ENCODE results near the gene PHF20.

The PHF20 gene

DNA sequence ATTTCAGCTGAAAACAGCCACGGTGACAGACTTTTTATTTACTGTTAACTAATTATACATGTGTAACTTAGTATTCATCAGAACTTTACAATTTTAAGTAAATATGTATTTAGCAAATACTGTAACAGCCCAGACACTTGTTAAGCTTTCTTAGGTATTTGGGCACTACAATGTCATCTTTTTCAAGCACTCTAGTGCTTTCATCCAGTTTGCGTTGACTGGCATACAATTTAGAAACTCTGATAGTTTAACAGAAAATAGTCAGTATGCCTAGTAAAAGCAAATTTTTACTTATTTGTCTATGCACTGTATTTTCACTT lies 40.4 kb upstream of the PHF20 start:
- H3K27me3 ChIP-seq (ENCODE audit: control insufficient read depth, insufficient read depth, low read length, poor library complexity, severe bottlenecking): no peaks in the 10 kb centered on the region
- no peaks in the 10 kb centered on the region for H3K9me3 ChIP-seq (ENCODE audit: control insufficient read depth, low read length)
- no peaks in the 10 kb centered on the region for H3K4me1 ChIP-seq (ENCODE audit: control insufficient read depth, insufficient read depth, low read length)
- H3K27ac ChIP-seq (ENCODE audit: insufficient read depth, low read depth, low read length, poor library complexity, severe bottlenecking): no peak overlapping the region
- no peak overlapping the region for H3K4me3 ChIP-seq (ENCODE audit: insufficient read depth, low read depth, low read length)
- H3K36me3 ChIP-seq (ENCODE audit: control insufficient read depth, insufficient read depth, low read length): peaks cover 71% of the 10 kb centered on the region
- 100% methylated on average over 1 to 2 of the region's 2 CpGs for WGBS, 2 experiments

DNA sequence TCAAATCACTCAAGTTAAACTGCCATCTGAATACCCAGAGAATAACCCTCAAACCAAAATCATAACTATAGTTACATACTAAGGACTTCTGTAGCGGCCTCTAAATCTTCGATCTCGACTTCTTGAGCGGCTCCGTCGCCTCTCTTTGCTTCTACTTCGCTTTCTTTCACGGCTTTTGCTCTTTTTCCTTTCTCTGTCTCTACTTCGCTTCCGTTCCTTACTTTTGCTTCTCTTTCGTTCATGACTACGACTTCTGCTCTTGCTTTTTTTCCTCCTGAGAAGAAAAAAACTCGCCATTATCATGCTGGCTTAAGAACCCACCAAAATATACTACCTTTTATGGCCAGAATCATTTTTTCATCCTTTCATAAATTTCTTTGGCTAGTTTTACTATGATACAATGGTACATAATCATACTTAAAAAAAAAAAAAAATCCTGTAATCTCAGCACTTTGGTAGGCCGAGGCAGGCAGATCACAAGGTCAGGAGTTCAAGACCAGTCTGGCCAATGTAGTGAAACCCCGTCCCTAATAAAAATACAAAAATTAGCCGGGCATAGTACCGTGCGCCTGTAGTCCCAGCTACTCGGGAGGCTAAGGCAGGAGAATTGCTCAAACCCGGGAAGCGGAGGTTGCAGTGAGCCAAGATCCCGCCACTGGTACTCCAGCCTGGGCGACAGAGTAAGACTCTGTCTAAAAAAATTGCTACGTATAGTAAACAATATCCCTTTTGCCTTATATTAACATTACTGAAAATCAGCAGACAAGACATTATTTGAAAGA lies 39.8 kb upstream of the PHF20 start:
- 94% methylated on average over 24 of the region's 24 CpGs for WGBS, 2 experiments
- H3K4me3 ChIP-seq (ENCODE audit: insufficient read depth, low read depth, low read length): no peak overlapping the region
- peaks cover 68% of the 10 kb centered on the region for H3K36me3 ChIP-seq (ENCODE audit: control insufficient read depth, insufficient read depth, low read length)
- H3K27ac ChIP-seq (ENCODE audit: insufficient read depth, low read depth, low read length, poor library complexity, severe bottlenecking): no peak overlapping the region
- H3K4me1 ChIP-seq (ENCODE audit: control insufficient read depth, insufficient read depth, low read length): no peaks in the 10 kb centered on the region
- no peaks in the 10 kb centered on the region for H3K9me3 ChIP-seq (ENCODE audit: control insufficient read depth, low read length)
- no peaks in the 10 kb centered on the region for H3K27me3 ChIP-seq (ENCODE audit: control insufficient read depth, insufficient read depth, low read length, poor library complexity, severe bottlenecking)

DNA sequence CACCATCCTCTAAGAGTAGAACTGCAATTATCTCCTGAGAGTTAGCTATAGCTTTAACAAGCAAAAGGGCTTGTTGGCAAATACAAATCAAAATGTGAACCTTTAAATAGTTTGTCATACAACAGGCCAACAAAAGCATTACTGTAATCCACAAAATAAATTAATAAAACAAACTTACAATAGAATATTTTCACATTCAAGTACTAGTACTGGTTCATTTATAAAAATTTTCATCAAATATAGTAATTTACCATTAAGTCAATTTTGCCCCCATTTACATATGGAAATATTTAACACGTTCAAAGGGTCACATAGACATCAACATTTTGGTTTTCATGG lies 39.2 kb upstream of the PHF20 start:
- H3K27ac ChIP-seq (ENCODE audit: insufficient read depth, low read depth, low read length, poor library complexity, severe bottlenecking): no peak overlapping the region
- H3K36me3 ChIP-seq (ENCODE audit: control insufficient read depth, insufficient read depth, low read length): peaks cover 64% of the 10 kb centered on the region
- H3K4me1 ChIP-seq (ENCODE audit: control insufficient read depth, insufficient read depth, low read length): no peaks in the 10 kb centered on the region

DNA sequence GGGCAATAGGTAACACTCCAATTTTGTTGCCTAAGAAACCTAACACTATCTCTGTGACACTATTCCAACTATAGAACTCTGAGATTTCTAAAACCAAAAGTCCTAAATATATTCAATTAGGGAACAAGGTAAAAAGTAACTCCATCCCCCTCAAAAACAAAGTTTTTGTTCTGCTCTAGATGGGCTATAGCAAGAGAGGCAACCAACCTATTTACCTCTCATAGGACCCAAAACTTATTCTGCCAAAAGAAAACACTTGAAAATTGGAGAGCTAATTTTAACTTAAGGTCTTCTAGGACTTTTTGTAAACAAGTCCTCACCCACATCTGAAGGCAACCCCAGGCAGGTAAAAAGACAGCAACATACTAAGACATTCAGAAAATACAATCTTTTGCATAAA lies 37.4 kb upstream of the PHF20 start:
- Histone ChIP-seq H3K27ac (ENCODE audit: insufficient read depth, low read depth, low read length, poor library complexity, severe bottlenecking) (no peak overlapping the region), H3K9me3 (ENCODE audit: control insufficient read depth, low read length) (no peaks in the 10 kb centered on the region), H3K4me1 (ENCODE audit: control insufficient read depth, insufficient read depth, low read length) (peaks cover 3% of the 10 kb centered on the region), H3K27me3 (ENCODE audit: control insufficient read depth, insufficient read depth, low read length, poor library complexity, severe bottlenecking) (no peaks in the 10 kb centered on the region), H3K36me3 (ENCODE audit: control insufficient read depth, insufficient read depth, low read length) (peaks cover 70% of the 10 kb centered on the region), H3K4me3 (ENCODE audit: insufficient read depth, low read depth, low read length) (no peak overlapping the region)

More for the DNA sequence above, 39.2 kb upstream of the PHF20 start:
- Histone ChIP-seq H3K27me3 (ENCODE audit: control insufficient read depth, insufficient read depth, low read length, poor library complexity, severe bottlenecking) (no peaks in the 10 kb centered on the region), H3K4me3 (ENCODE audit: insufficient read depth, low read depth, low read length) (no peak overlapping the region), H3K9me3 (ENCODE audit: control insufficient read depth, low read length) (no peaks in the 10 kb centered on the region)
- WGBS, 2 experiments: 88 to 91% methylated on average over 1 of the region's 1 CpG

DNA sequence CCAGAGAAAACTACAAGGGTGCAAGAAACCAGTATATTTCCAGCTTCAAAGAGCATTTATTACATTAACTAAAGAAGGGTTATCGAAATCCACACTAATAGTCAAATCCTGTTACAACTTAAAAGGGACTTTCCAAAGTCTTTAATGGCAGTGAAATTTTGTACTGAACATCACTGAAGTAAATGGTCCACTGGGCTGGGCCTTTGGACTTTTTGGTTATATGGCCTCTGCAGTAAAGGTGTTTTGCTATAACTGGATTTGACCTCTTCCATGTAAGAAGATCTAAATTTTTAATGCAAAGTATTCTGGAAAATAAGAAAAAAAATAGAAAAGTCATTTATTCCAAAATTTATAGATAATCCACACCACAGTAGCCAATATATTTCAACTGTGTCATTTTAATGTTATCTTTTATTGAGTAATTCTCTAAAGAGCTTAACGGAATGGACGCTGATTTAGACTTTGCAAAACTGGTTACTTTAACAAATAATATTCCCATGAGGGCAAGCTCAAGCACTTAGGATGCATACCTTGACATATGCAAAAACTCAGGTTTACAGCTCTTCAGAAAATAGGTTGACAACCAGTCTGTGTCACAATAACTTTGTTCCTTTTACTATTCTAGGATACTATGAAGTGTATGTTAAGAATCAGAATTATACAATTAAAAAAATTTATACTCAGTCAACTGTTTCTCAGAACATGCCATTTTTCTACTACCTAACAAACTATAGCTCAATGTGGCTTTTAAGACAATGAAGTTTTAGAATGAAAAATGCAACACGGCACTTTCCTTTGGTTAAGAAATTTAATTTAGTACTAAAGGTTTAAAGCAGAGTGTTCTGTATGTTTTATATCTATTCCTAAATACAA lies 36.8 kb upstream of the PHF20 start:
- Histone ChIP-seq H3K4me3 (ENCODE audit: insufficient read depth, low read depth, low read length) (no peak overlapping the region), H3K36me3 (ENCODE audit: control insufficient read depth, insufficient read depth, low read length) (peaks cover 70% of the 10 kb centered on the region), H3K27me3 (ENCODE audit: control insufficient read depth, insufficient read depth, low read length, poor library complexity, severe bottlenecking) (no peaks in the 10 kb centered on the region), H3K27ac (ENCODE audit: insufficient read depth, low read depth, low read length, poor library complexity, severe bottlenecking) (no peak overlapping the region), H3K9me3 (ENCODE audit: control insufficient read depth, low read length) (no peaks in the 10 kb centered on the region), H3K4me1 (ENCODE audit: control insufficient read depth, insufficient read depth, low read length) (peaks cover 9% of the 10 kb centered on the region)
- WGBS, 2 experiments: 92 to 100% methylated on average over 3 of the region's 4 CpGs

DNA sequence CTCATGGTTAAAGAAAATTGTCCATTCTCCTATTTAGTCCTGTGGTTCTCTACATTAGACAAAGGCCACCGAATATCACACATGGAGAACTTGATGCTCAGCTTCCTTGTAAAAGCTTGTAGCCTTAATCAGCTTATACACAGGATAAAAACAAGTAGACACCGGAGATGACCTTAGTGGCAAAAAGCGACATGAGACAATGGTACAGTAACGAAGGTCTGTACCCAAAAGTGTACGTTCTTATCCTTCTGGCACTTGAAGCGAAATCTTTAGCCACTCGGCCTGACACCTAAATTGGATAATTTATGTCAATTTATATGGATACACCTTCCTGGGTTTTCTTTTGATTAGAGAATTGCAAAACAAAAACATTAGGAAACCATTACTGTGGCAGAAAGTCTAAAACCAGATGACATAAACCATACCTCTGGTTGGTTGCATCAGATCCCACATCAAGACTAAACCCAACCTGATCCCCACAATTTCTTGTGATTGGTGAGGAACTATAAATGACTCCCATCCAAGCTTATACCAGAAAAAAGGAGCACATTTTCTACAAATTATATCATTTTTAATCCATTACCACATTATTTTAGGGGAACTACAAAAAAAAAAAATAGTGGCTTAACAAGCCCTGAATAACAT lies 35.9 kb upstream of the PHF20 start:
- Histone ChIP-seq H3K4me3 (ENCODE audit: insufficient read depth, low read depth, low read length) (no peak overlapping the region), H3K9me3 (ENCODE audit: control insufficient read depth, low read length) (no peaks in the 10 kb centered on the region), H3K27ac (ENCODE audit: insufficient read depth, low read depth, low read length, poor library complexity, severe bottlenecking) (no peak overlapping the region), H3K36me3 (ENCODE audit: control insufficient read depth, insufficient read depth, low read length) (peaks cover 66% of the 10 kb centered on the region), H3K4me1 (ENCODE audit: control insufficient read depth, insufficient read depth, low read length) (peaks cover 16% of the 10 kb centered on the region), H3K27me3 (ENCODE audit: control insufficient read depth, insufficient read depth, low read length, poor library complexity, severe bottlenecking) (no peaks in the 10 kb centered on the region)
- 95 to 96% methylated on average over 6 to 7 of the region's 7 CpGs for WGBS, 2 experiments

DNA sequence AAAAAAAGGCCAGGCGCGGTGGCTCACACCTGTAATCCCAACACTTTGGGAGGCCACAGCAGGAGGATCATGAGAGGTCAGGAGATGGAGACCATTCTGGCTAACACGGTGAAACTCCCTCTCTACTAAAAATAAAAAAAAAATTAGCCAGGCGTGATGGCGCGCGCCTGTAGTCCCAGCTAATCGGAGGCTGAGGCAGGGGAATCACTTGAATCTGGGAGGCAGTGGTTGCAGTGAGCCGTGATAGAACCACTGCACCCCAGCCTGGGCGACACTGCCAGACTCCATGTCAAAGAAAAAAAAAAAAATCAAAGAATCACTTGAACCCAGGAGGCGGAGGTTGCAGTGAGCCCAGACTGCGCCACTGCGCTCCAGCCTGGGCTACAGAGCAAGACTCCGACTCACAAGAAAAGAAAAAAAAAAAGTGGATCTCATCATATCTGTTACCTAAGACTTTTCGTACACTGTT lies 33.9 kb upstream of the PHF20 start:
- Histone ChIP-seq H3K27ac (ENCODE audit: insufficient read depth, low read depth, low read length, poor library complexity, severe bottlenecking) (no peak overlapping the region), H3K4me1 (ENCODE audit: control insufficient read depth, insufficient read depth, low read length) (peaks cover 16% of the 10 kb centered on the region), H3K36me3 (ENCODE audit: control insufficient read depth, insufficient read depth, low read length) (peaks cover 58% of the 10 kb centered on the region), H3K4me3 (ENCODE audit: insufficient read depth, low read depth, low read length) (no peak overlapping the region), H3K9me3 (ENCODE audit: control insufficient read depth, low read length) (no peaks in the 10 kb centered on the region), H3K27me3 (ENCODE audit: control insufficient read depth, insufficient read depth, low read length, poor library complexity, severe bottlenecking) (no peaks in the 10 kb centered on the region)
- 92 to 95% methylated on average over 15 of the region's 15 CpGs for WGBS, 2 experiments

DNA sequence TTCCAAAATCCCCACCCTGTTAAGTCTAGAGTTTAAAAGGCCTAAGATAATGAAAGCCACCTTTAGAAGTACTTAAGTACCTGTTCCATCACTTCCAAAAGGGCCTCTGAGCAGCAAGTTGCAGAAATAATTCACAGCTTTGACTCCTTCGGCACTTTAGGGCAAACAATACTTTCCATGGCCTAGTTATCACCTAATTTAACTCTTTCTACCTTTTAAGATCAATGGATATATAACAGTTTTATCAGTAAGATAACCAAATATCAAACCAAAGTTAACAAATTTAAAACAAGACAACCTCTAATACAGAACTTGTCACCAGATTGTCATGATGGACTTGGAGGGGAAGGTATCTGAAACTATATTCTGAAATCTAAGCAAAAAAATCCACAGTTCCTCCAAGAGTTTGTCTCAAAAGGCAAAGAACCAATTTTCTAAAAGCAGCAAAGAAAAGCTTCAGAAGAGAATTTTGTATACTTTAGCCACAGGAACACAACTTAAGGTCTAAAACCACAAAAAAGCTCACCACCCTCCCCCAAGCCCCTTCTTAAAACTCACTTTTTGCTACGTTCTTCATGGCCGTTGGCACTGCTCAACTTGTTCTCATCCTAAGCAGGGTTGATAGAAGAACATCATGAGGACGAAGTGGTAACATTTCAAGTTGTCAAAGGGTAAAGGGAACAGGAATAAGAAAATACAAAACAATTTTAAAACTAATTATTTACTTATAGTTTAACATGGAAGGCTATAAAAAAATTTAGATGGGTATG lies 33.2 kb upstream of the PHF20 start:
- H3K36me3 ChIP-seq (ENCODE audit: control insufficient read depth, insufficient read depth, low read length): peaks cover 52% of the 10 kb centered on the region
- H3K4me3 ChIP-seq (ENCODE audit: insufficient read depth, low read depth, low read length): no peak overlapping the region
- 89 to 95% methylated on average over 3 to 4 of the region's 4 CpGs for WGBS, 2 experiments

DNA sequence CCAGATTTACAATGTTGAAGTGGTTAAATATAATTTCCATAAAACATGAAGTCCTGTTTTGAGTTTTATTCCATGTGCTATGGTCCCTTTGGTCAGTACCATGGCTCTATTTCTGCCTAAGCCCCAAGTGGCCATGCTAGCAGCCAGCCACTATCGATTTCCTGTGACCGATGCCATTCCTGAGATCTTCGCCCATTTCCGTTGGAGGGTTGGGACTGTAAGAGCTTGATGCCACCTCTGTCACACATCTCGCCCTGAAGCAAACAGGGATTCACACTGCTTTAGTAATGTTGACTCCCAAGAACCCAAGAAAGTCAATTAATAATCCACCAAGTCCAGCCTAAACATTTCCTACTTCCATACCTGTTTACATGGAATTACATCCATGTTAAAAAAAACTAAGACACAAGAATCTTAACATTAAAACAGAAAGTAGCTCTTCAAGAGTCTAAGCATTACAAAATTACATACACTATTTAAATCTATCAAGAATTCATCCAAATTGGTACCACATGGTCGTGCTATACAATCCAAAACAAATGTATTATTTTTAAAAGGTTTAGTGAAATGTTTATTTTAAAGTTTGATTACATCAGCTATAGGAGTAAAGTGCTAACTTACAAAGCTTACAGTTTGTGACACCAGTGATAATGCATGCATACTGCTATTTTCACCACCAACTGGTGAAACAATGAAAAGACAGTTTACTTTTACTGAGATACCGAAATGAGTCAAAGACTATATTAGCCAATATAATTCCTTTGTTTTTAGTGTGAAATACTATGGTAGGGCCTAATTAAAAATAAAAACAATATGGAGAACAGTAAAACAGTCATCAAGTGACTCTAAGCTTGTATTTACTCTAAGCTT lies 32.3 kb upstream of the PHF20 start:
- 91 to 96% methylated on average over 5 to 6 of the region's 7 CpGs for WGBS, 2 experiments
- peak overlapping the region; percentile 14 for H3K4me3 ChIP-seq (ENCODE audit: insufficient read depth, low read depth, low read length)
- H3K4me1 ChIP-seq (ENCODE audit: control insufficient read depth, insufficient read depth, low read length): peaks cover 16% of the 10 kb centered on the region

More for the DNA sequence above, 33.2 kb upstream of the PHF20 start:
- no peaks in the 10 kb centered on the region for H3K27me3 ChIP-seq (ENCODE audit: control insufficient read depth, insufficient read depth, low read length, poor library complexity, severe bottlenecking)
- H3K9me3 ChIP-seq (ENCODE audit: control insufficient read depth, low read length): no peaks in the 10 kb centered on the region
- peaks cover 16% of the 10 kb centered on the region for H3K4me1 ChIP-seq (ENCODE audit: control insufficient read depth, insufficient read depth, low read length)
- no peak overlapping the region for H3K27ac ChIP-seq (ENCODE audit: insufficient read depth, low read depth, low read length, poor library complexity, severe bottlenecking)

More for the DNA sequence above, 32.3 kb upstream of the PHF20 start:
- Histone ChIP-seq H3K27me3 (ENCODE audit: control insufficient read depth, insufficient read depth, low read length, poor library complexity, severe bottlenecking) (no peaks in the 10 kb centered on the region), H3K27ac (ENCODE audit: insufficient read depth, low read depth, low read length, poor library complexity, severe bottlenecking) (no peak overlapping the region), H3K36me3 (ENCODE audit: control insufficient read depth, insufficient read depth, low read length) (peaks cover 43% of the 10 kb centered on the region), H3K9me3 (ENCODE audit: control insufficient read depth, low read length) (no peaks in the 10 kb centered on the region)

Data from ectodermal cell (in vitro differentiated cells).